ENCODE data around the gene SNRPN. TPM values are rescaled to one million over a fixed set of nuclear protein-coding genes. Genes with fewer than 3 reads are reported as not detected.
"Not testable (repeated sequence)": the region's sequence is repeated elsewhere in the genome, so short reads cannot be mapped to it uniquely, and the experiment has no call there.

The SNRPN gene
- total RNA-seq, 2 experiments from 2014 or later, result 50.7 to 54.6 TPM

DNA sequence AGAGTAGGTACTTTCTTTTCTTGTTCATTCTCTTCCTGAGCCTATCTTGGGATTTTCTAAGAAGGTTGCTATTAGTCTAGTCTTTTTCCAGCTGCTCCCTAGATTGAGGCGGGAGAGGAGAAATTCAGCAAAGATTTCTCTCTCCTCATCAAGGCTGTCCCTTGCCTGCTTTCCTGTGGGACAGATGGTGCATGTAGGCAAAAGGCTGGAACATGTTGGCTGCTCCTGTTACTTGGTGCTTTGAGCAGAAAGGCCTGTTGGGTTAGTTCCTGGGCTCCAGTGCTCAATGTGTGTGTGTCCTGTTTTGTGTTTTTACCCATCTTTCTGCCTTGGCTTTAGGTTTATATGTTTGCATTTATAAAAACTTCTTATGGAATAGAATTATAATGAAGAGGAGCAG lies 9.1 kb upstream of the SNRPN start:
- no peak for DNase-seq
- H3K4me1 Mint-ChIP-seq, result no peaks in the 10 kb centered on the region
- H3K36me3 Mint-ChIP-seq (ENCODE audit: low read depth), result no peaks in the 10 kb centered on the region
- no peak overlapping the region for H3K27ac Mint-ChIP-seq
- peaks cover 15% of the 10 kb centered on the region for H3K9me3 Mint-ChIP-seq
- CTCF ChIA-PET, result interaction anchor here (0.6 to 0.8 kb wide), 2 partner anchors 217 to 762 kb away, joined by 3 read pairs; no protein-coding TSS in a partner anchor
- no peaks in the 10 kb centered on the region for H3K27me3 Mint-ChIP-seq
- no peak overlapping the region for H3K4me3 Mint-ChIP-seq
- POLR2A ChIA-PET, result no interaction called here

DNA sequence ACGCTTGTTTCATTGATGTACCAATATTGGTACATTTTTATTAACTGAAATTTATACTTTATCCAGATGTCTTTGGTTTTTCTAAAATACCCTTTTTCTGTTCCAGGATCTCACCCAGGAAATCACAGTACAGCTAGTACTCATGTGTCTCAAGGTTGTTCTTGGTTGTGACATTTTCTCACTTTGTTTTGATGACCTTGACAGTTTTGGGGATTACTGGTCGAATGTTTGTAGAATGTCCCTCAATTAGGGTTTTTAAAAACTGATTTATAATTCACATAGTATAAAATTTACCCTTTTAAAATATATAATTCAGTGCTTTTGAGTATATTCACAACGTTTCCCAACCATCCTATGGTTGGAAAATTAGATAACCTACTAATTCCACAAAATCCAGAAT lies 6.3 kb upstream of the SNRPN start:
- Mint-ChIP-seq H3K27me3 (no peaks in the 10 kb centered on the region), H3K36me3 (ENCODE audit: low read depth) (no peaks in the 10 kb centered on the region), H3K4me1 (no peaks in the 10 kb centered on the region), H3K4me3 (no peak overlapping the region), H3K9me3 (peaks cover 9% of the 10 kb centered on the region), H3K27ac (no peak overlapping the region)
- POLR2A ChIA-PET, result no interaction called here
- CTCF ChIA-PET, result no interaction called here
- DNase-seq, result no peak

DNA sequence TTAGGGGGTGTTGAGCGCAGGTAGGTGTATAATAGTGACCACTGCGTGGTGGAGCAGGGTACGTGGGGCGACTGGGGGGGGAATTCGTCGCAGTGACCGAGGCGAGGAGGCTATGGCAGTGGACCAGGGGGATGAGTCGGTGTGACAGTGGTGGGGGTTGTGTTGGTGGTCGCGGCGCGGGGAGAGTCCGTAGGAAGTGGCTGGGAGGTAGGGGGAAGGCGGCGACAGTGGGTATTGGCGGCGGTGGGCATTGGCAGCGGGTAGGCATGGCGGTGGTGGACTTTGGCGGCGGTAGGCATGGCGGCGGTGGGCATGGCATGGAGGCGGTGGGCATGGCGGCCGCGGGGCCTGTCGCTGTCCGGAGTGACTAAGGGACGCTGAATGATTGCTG lies 739 bp downstream of the SNRPN start:
- Mint-ChIP-seq H3K27ac (peak overlapping the region; percentile 98), H3K4me3 (peak overlapping the region; percentile 84), H3K36me3 (ENCODE audit: low read depth) (peaks cover 20% of the 10 kb centered on the region), H3K4me1 (peaks cover 17% of the 10 kb centered on the region), H3K9me3 (peaks cover 17% of the 10 kb centered on the region), H3K27me3 (no peaks in the 10 kb centered on the region)
- DNase-seq, result peak; percentile 7
- POLR2A ChIA-PET, result no interaction called here
- CTCF ChIA-PET, result interaction anchor here (0.6 kb wide), 2 partner anchors 23 to 52 kb away, joined by 3 to 4 read pairs; no protein-coding TSS in a partner anchor

DNA sequence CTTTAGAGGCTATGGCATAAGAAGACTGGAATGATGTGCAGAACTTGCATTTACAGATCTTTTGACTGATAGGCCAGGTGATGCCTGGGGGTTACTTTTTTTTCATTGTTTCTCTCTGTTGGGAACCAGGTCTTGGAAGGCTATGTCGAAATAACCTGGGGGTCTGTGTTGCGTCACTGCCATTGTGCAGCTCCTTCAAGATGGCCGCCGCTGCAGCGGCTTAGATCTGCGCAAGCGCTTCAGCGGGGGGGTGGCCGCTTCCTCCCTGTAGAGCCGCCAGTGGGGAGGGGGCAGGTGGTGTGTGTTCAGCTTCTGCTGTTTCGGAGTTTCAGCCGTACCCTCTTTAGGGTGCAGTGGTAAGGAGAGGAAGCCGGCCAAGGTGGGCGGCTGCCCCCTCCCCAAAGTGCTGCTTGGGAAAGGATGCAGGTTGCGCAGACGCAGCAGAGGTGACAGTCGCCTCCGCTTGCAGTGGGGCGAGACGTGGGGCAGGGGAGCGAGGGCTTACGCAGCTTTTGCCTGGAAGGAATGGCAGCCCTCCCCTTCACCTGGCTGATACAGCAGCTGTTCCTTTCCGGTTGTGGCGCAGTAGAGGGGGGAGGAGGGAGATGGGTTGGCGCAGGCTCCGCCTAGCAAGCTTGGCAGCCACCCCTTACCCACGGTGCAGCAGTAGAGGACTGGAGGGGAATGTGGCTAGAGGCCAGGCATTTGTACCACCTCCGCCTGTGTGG lies 1.5 kb downstream of the SNRPN start:
- Mint-ChIP-seq H3K4me1 (peaks cover 17% of the 10 kb centered on the region), H3K27ac (peak overlapping the region; percentile 98), H3K36me3 (ENCODE audit: low read depth) (peaks cover 26% of the 10 kb centered on the region), H3K27me3 (no peaks in the 10 kb centered on the region), H3K4me3 (peak overlapping the region; percentile 84), H3K9me3 (peaks cover 17% of the 10 kb centered on the region)
- peak; percentile 79 for DNase-seq
- CTCF ChIA-PET, result interaction anchor here (0.6 kb wide), 2 partner anchors 22 to 53 kb away, joined by 3 to 4 read pairs; no protein-coding TSS in a partner anchor
- POLR2A ChIA-PET, result no interaction called here

DNA sequence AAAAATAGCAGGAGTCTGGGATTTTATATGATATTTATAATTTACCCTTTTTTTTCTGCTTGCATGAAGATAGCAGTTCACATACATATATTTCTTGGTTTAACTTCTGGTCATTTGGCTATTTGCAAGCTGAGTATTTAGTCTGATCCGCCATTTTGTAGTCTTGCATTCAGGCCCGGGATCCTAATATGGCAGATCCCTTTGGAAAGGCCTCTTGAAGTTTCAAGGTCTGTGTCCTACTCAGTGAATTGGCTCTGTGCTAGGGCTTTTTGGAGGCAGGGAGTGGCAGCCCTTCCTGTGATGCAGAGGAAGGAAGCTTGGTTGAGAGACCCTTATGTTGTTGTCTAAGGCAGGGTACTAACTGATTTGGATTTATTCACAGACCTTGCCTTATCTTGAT lies 2.9 kb downstream of the SNRPN start:
- Mint-ChIP-seq H3K4me1 (peaks cover 17% of the 10 kb centered on the region), H3K4me3 (peak overlapping the region; percentile 34), H3K27me3 (no peaks in the 10 kb centered on the region), H3K27ac (no peak overlapping the region), H3K36me3 (ENCODE audit: low read depth) (peaks cover 30% of the 10 kb centered on the region), H3K9me3 (peaks cover 21% of the 10 kb centered on the region)
- no peak for DNase-seq
- POLR2A ChIA-PET, result interaction anchor here (0.6 kb wide), 1 partner anchor 159 kb away, joined by 3 read pairs; no protein-coding TSS in a partner anchor
- CTCF ChIA-PET, result interaction anchor here (0.6 kb wide), 2 partner anchors 144 to 419 kb away, joined by 3 read pairs; no protein-coding TSS in a partner anchor

DNA sequence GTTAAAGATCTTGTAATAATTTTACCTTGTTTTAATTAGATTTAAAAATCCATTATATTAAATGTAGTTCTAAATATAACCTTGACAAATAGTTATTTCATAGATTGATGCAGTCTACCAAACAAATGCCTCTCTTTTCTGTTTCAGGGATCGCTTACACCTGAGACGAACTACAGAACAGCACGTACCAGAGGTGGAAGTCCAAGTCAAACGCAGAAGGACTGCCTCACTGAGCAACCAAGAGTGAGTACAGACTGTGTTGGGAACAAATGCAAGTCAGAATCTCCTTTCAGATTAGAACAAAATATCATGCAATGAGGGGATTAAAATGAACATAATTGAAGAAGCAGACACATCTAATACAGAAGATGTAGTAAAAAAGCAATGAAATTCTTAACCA lies 7.2 kb downstream of the SNRPN start:
- ChIA-PET POLR2A (no interaction called here), CTCF (no interaction called here)
- peaks cover 41% of the 10 kb centered on the region for H3K9me3 Mint-ChIP-seq
- H3K27ac Mint-ChIP-seq, result no peak overlapping the region
- no peak for DNase-seq
- no peaks in the 10 kb centered on the region for H3K27me3 Mint-ChIP-seq
- H3K36me3 Mint-ChIP-seq (ENCODE audit: low read depth), result peaks cover 63% of the 10 kb centered on the region
- no peak overlapping the region for H3K4me3 Mint-ChIP-seq
- H3K4me1 Mint-ChIP-seq, result peaks cover 9% of the 10 kb centered on the region

DNA sequence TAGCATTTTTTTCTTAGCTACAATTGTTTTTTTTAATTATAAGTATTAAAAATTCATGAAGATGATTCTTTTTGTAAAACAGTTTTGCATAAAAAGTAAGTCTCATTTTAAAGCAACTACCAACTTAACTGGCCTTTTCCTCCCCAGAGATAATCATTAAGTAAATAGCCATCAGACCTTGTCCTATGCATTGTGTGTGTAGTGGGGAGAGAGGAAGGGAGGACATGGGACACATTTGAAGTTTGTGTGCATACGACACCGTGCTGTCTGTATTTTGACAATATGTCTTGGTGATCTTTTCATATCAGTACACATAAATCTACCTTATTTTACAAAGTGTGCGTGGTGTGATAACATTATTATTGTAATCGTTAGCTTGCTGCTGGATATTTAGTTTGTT lies 8.1 kb downstream of the SNRPN start:
- CTCF ChIA-PET, result no interaction called here
- Mint-ChIP-seq H3K4me3 (no peak overlapping the region), H3K27me3 (no peaks in the 10 kb centered on the region), H3K9me3 (peaks cover 39% of the 10 kb centered on the region), H3K4me1 (peaks cover 4% of the 10 kb centered on the region), H3K27ac (no peak overlapping the region), H3K36me3 (ENCODE audit: low read depth) (peaks cover 68% of the 10 kb centered on the region)
- DNase-seq, result no peak
- POLR2A ChIA-PET, result no interaction called here

DNA sequence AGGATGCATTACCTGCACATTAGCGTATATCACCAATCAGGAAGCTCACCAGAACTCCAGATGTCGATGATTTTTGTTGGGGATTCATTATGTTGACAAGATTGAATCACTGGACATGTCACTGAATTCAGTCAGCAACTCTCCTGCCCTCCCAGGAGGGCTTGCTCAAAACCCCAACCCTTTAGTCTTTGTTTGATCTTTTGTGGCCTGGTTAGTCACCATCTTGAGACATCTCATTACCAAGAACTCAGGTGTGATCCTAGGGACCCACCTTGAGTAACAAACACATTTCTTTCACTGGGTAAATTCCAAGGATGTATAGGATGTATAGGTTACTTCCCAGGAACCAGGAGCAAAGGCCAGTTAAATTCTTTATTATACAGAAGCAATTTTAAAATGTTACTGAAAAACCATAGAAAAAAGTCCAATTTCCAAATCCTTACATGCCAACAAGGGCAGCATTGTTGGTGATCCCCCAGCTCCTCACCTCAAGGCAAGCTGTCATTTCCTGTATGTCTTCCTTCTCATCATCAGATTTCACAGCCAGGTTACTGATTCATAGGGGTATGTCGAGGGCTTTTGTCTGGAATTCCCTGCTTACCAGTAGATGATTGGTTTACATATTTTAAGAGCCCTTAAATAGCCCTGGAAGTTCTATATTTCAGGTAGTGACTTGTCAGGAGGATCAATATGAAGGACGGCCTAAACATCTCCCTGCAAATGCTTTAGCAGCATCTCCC lies 11.7 kb downstream of the SNRPN start:
- no peak overlapping the region for H3K27ac Mint-ChIP-seq
- no peak for DNase-seq

DNA sequence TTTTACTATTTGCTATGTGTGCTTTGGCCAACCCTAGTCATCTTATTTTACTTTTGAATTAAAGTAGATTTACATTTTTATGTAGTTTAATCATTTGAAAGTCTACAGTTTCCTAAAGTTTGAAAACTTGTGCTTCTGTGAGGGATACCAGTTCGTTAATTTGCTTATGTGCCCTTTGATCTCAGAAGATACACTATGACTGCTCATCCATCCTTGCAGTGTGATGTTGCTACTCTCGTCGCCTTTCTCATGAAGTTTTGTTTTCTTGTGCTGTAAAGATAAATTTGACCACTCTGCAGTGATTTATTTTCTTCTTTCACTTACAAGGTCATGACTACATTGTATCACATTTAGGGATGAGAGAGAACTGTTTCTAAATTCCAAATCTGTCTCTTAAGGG lies 16.3 kb downstream of the SNRPN start:
- Mint-ChIP-seq H3K4me1 (no peaks in the 10 kb centered on the region), H3K27ac (no peak overlapping the region), H3K36me3 (ENCODE audit: low read depth) (peaks cover 65% of the 10 kb centered on the region), H3K4me3 (no peak overlapping the region), H3K27me3 (no peaks in the 10 kb centered on the region), H3K9me3 (peaks cover 34% of the 10 kb centered on the region)
- ChIA-PET CTCF (no interaction called here), POLR2A (no interaction called here)
- no peak for DNase-seq

More for the DNA sequence above, 11.7 kb downstream of the SNRPN start:
- peaks cover 35% of the 10 kb centered on the region for H3K9me3 Mint-ChIP-seq
- H3K4me3 Mint-ChIP-seq, result no peak overlapping the region
- ChIA-PET CTCF (no interaction called here), POLR2A (no interaction called here)
- H3K36me3 Mint-ChIP-seq (ENCODE audit: low read depth), result peaks cover 62% of the 10 kb centered on the region
- H3K4me1 Mint-ChIP-seq, result no peaks in the 10 kb centered on the region
- H3K27me3 Mint-ChIP-seq, result no peaks in the 10 kb centered on the region

DNA sequence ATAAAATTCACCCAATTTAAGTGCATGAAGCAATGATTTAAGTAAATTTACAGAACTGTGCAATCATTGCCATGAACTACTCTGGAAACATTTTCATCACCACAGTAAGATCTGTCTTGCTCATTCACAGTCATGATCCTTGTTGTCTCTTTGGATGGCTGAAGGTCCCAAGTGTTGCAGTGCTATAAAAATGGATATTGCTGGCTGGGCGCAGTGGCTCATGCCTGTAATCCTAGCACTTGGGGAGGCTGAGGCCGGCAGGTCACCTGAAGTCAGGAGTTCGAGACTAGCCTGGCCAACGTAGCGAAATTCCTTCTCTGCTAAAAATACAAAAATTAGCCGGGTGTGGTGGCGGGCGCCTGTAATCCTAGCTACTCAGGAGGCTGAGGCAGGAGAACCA lies 17.0 kb downstream of the SNRPN start:
- Mint-ChIP-seq H3K36me3 (ENCODE audit: low read depth) (peaks cover 65% of the 10 kb centered on the region), H3K4me1 (no peaks in the 10 kb centered on the region), H3K9me3 (peaks cover 34% of the 10 kb centered on the region), H3K27me3 (no peaks in the 10 kb centered on the region), H3K27ac (no peak overlapping the region), H3K4me3 (no peak overlapping the region)
- ChIA-PET CTCF (no interaction called here), POLR2A (no interaction called here)
- DNase-seq, result no peak

DNA sequence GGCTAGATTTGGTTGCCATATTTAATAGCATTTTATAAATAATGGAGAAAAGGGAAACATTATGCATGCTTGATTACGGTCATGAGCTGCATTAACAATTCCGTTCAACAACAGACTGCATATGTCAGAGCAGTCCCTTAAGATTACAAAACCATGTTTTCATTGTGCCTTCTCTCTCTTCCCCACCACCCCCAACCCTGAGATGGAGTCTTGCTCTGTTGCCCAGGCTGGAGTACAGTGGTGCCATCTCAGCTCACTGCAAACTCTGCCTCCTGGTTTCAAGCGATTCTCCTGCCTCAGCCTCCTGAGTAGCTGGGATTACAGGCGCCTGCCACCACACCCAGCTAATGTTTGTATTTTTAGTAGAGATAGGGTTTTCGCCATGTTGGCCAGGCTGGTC lies 17.9 kb downstream of the SNRPN start:
- not testable (repeated sequence) for DNase-seq

DNA sequence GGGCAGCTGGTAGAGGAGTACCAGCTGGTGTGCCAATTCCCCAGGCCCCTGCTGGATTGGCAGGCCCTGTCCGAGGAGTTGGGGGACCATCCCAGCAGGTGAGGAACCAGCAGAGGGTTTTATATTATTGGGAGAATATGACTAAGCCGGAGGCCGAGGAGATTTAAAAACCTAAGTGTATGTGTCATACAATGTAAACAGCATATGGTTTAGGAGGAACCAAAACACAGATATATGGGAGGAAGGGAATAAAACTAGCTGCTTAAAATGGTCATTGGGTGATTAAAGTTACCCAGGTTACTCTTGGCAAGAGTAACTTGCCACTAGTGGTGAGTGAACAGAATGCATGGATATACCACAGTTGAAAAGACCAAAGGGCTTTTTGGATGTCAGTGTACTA lies 22.1 kb downstream of the SNRPN start:
- CTCF ChIA-PET, result no interaction called here
- no peak for DNase-seq
- no peaks in the 10 kb centered on the region for H3K27me3 Mint-ChIP-seq
- peaks cover 42% of the 10 kb centered on the region for H3K9me3 Mint-ChIP-seq
- H3K4me3 Mint-ChIP-seq, result no peak overlapping the region
- H3K36me3 Mint-ChIP-seq (ENCODE audit: low read depth), result peaks cover 73% of the 10 kb centered on the region
- POLR2A ChIA-PET, result no interaction called here
- no peak overlapping the region for H3K27ac Mint-ChIP-seq
- no peaks in the 10 kb centered on the region for H3K4me1 Mint-ChIP-seq

More for the DNA sequence above, 17.9 kb downstream of the SNRPN start:
- CTCF ChIA-PET, H3K4me1 Mint-ChIP-seq, H3K27me3 Mint-ChIP-seq, POLR2A ChIA-PET, H3K4me3 Mint-ChIP-seq, H3K27ac Mint-ChIP-seq: not testable (repeated sequence)
- peaks cover 65% of the 10 kb centered on the region for H3K36me3 Mint-ChIP-seq (ENCODE audit: low read depth)
- H3K9me3 Mint-ChIP-seq, result peaks cover 33% of the 10 kb centered on the region

DNA sequence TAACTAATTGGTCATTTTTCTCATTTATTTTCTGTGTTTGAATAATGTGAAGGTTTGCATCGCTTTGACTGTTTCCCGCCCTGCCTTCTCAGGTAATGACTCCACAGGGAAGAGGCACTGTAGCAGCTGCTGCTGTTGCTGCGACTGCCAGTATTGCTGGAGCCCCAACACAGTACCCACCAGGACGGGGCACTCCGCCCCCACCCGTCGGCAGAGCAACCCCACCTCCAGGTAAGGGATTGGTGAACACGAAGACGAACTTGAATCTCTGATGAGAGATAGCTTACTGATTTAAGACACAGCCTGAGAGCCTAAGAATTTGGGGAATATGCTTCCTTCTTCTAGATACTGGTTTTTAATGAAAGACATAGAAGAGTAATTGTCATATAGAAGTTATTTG lies 22.9 kb downstream of the SNRPN start:
- Mint-ChIP-seq H3K4me1 (no peaks in the 10 kb centered on the region), H3K27ac (no peak overlapping the region), H3K9me3 (peaks cover 46% of the 10 kb centered on the region), H3K4me3 (no peak overlapping the region), H3K27me3 (no peaks in the 10 kb centered on the region), H3K36me3 (ENCODE audit: low read depth) (peaks cover 78% of the 10 kb centered on the region)
- DNase-seq, result no peak
- POLR2A ChIA-PET, result no interaction called here
- CTCF ChIA-PET, result interaction anchor here (0.6 kb wide), 1 partner anchor 22 kb away, joined by 4 read pairs; no protein-coding TSS in a partner anchor
